MM.1S (cell line): ENCODE data around the gene SSC5D.

Experiments
- DNase-seq: peaks from one replicate; pipeline ENCODE4 v3.0.0-alpha.2; 2015
- H2AFZ ChIP-seq: fragments of 300-600 bp; sonication (generic); 2 replicates; pipeline ENCODE4 v1.6.0; 2016; ENCODE audit warnings: antibody characterized with exemption, low read length
- H3F3A ChIP-seq: fragments of 300-600 bp; sonication (generic); 2 replicates; pipeline ENCODE4 v1.6.1; 2016; ENCODE audit warnings: mild to moderate bottlenecking, antibody characterized with exemption, low read length, moderate library complexity, mixed read lengths; ENCODE audit not compliant: insufficient read depth
- H3K27ac ChIP-seq: fragments of 300-600 bp; sonication (generic); 2 replicates; pipeline ENCODE4 v1.5.1; 2016; ENCODE audit warnings: mild to moderate bottlenecking, low read length
- H3K27me3 ChIP-seq: fragments of 300-600 bp; sonication (generic); replicated peaks from 2 replicates; pipeline ENCODE4 v1.6.0; 2016; ENCODE audit warnings: low read length; ENCODE audit not compliant: insufficient read depth
- H3K36me3 ChIP-seq: fragments of 300-600 bp; sonication (generic); replicated peaks from 2 replicates; pipeline ENCODE4 v1.6.1; 2016; ENCODE audit warnings: mild to moderate bottlenecking, low read length, mixed read lengths; ENCODE audit not compliant: insufficient read depth
- H3K4me1 ChIP-seq: fragments of 300-600 bp; sonication (generic); 2 replicates; pipeline ENCODE4 v1.6.1; 2016; ENCODE audit warnings: low read length, mixed read lengths
- H3K4me2 ChIP-seq: fragments of 300-600 bp; sonication (generic); 2 replicates; pipeline ENCODE4 v1.6.0; 2016; ENCODE audit warnings: low read depth, low read length
- H3K4me3 ChIP-seq: fragments of 300-600 bp; sonication (generic); 2 replicates; pipeline ENCODE4 v1.5.1; 2016; ENCODE audit warnings: low read length, mixed read lengths
- H3K79me2 ChIP-seq: fragments of 300-600 bp; sonication (generic); 2 replicates; pipeline ENCODE4 v1.6.1; 2016; ENCODE audit warnings: mixed run types, low read length, mixed read lengths
- H3K9ac ChIP-seq: fragments of 300-600 bp; sonication (generic); 2 replicates; pipeline ENCODE4 v1.6.1; 2016; ENCODE audit warnings: low read length, mixed read lengths
- H3K9me2 ChIP-seq: fragments of 300-600 bp; sonication (generic); replicated peaks from 2 replicates; pipeline ENCODE4 v1.6.1; 2016; ENCODE audit warnings: mild to moderate bottlenecking, low read length, mixed read lengths; ENCODE audit not compliant: insufficient read depth
- H3K9me3 ChIP-seq: fragments of 300-600 bp; sonication (generic); replicated peaks from 2 replicates; pipeline ENCODE4 v1.6.1; 2016; ENCODE audit warnings: mild to moderate bottlenecking, low read length, mixed read lengths; ENCODE audit not compliant: insufficient read depth
- H4K20me1 ChIP-seq: fragments of 300-600 bp; sonication (generic); 2 replicates; pipeline ENCODE4 v1.6.1; 2016; ENCODE audit warnings: mild to moderate bottlenecking, low read length, moderate library complexity, mixed read lengths; ENCODE audit not compliant: insufficient read depth
- EZH2 ChIP-seq: fragments of 300-600 bp; sonication (generic); optimal IDR thresholded peaks from 2 replicates; pipeline ENCODE3; 2017; ENCODE audit warnings: low read depth, mild to moderate bottlenecking, antibody characterized with exemption, low read length, mixed read lengths
- EZH2phosphoT487 ChIP-seq: fragments of 300-600 bp; sonication (generic); IDR thresholded peaks from 2 replicates; pipeline ENCODE4 v1.6.1; 2018; ENCODE audit warnings: antibody characterized with exemption, low read length
- TF ChIP-seq, protein P1 (sequence below): fragments of 300-600 bp; sonication (generic); IDR thresholded peaks from 2 replicates; pipeline ENCODE4 v1.5.1; 2016; ENCODE audit warnings: antibody characterized with exemption, low read length, mixed read lengths

SSC5D gene

DNA sequence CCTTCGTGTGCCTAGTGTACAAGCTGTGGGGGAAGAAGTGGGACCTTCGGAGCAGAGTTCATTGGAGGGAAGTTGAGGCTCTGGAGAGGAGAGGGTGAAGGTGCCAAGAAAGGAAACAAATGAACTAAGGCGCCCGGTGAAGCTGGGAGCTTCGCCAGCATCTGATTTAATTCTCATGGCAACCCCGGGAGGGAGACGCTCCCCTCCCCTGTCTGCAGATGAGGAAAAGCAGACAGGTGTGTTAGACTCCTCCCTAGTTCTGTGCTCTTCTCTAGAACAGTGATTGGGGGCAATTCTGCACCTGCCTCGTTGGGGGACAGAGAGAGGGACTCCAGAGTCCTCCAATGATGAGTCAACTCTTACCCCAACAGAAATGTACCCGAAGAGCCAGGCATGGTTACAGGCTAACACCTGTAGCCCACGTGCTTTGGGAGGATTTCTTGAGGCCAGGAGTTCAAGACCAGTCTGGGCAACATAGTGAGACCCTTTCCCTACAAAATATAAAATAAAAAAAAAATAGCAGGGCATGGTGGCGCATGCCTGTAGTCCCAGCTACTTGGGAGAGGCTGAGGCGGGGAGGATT lies 4.2 kb downstream of the SSC5D start:
- Histone ChIP-seq H3K9me3 (no peaks in the 10 kb centered on the region), H3K79me2 (no peaks in the 10 kb centered on the region), H3K27ac (no peak overlapping the region), H3F3A (no peaks in the 10 kb centered on the region), H2AFZ (no peak overlapping the region), H3K9ac (no peak overlapping the region), H3K9me2 (no peaks in the 10 kb centered on the region), H3K4me3 (no peak overlapping the region), H3K4me1 (no peaks in the 10 kb centered on the region), H4K20me1 (no peaks in the 10 kb centered on the region), H3K27me3 (peaks cover 93% of the 10 kb centered on the region), H3K4me2 (no peak overlapping the region), H3K36me3 (no peaks in the 10 kb centered on the region)
- TF ChIP-seq EZH2phosphoT487 (no peak), EZH2 (no peak)
- TF ChIP-seq, protein P1, sequence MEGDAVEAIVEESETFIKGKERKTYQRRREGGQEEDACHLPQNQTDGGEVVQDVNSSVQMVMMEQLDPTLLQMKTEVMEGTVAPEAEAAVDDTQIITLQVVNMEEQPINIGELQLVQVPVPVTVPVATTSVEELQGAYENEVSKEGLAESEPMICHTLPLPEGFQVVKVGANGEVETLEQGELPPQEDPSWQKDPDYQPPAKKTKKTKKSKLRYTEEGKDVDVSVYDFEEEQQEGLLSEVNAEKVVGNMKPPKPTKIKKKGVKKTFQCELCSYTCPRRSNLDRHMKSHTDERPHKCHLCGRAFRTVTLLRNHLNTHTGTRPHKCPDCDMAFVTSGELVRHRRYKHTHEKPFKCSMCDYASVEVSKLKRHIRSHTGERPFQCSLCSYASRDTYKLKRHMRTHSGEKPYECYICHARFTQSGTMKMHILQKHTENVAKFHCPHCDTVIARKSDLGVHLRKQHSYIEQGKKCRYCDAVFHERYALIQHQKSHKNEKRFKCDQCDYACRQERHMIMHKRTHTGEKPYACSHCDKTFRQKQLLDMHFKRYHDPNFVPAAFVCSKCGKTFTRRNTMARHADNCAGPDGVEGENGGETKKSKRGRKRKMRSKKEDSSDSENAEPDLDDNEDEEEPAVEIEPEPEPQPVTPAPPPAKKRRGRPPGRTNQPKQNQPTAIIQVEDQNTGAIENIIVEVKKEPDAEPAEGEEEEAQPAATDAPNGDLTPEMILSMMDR = no peak
- DNase-seq = no peak

DNA sequence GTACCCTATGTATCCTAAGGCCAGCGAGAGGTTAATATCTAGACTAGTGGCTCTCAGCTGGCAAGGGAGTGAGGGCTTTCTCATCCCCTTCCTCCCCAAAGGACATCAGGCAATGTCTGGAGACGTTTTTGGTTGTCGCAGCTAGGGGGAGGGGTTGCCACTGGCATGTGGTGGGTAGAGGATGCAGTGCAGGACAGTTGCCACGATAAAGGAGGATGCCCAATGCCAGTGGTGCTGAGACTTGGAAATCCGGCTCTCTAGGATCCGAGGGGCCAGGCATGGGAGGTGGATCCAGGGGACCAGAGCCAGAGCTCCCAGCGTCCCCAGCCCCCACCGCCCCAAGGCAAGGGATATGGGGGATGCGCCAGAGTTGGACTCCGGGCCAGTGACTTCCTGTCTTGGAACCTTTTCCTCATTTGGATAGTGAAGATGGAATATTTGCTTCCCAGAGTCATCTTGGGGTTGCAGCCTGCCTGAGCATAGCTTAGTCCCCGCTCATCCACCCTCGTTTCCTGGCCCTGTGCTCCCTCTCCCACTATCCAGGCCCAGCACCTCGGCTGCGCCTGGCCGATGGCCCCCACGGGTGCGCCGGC lies 4.9 kb downstream of the SSC5D start:
- H3K4me2 ChIP-seq = no peak overlapping the region
- no peaks in the 10 kb centered on the region for H3K79me2 ChIP-seq
- H3K36me3 ChIP-seq = no peaks in the 10 kb centered on the region
- no peaks in the 10 kb centered on the region for H3F3A ChIP-seq
- no peak for TF ChIP-seq EZH2phosphoT487
- H3K9me3 ChIP-seq = no peaks in the 10 kb centered on the region
- H4K20me1 ChIP-seq = no peaks in the 10 kb centered on the region
- no peak overlapping the region for H3K9ac ChIP-seq
- no peak overlapping the region for H3K4me3 ChIP-seq
- DNase-seq = no peak
- H3K27me3 ChIP-seq = peaks cover 95% of the 10 kb centered on the region
- no peak overlapping the region for H3K27ac ChIP-seq
- H3K4me1 ChIP-seq = no peaks in the 10 kb centered on the region
- H2AFZ ChIP-seq = no peak overlapping the region
- H3K9me2 ChIP-seq = no peaks in the 10 kb centered on the region

- Histone ChIP-seq H3K9ac (no peak overlapping the region), H3K27me3 (peaks cover 96% of the 10 kb centered on the region), H3K4me1 (no peaks in the 10 kb centered on the region), H3K9me2 (no peaks in the 10 kb centered on the region), H3F3A (no peaks in the 10 kb centered on the region), H3K4me3 (no peak overlapping the region), H3K9me3 (no peaks in the 10 kb centered on the region), H3K27ac (no peak overlapping the region), H3K79me2 (no peaks in the 10 kb centered on the region), H4K20me1 (no peaks in the 10 kb centered on the region), H3K4me2 (no peak overlapping the region), H3K36me3 (no peaks in the 10 kb centered on the region), H2AFZ (no peak overlapping the region)
- no peak for DNase-seq
- TF ChIP-seq EZH2 (no peak), EZH2phosphoT487 (no peak)
Measured at GRCh38 chr19:55493645-55494171, 5.5 kb downstream of the SSC5D start.

- Histone ChIP-seq H3K9me2 (no peaks in the 10 kb centered on the region), H3F3A (no peaks in the 10 kb centered on the region), H3K27me3 (peaks cover 98% of the 10 kb centered on the region), H3K4me3 (no peak overlapping the region), H4K20me1 (no peaks in the 10 kb centered on the region), H3K79me2 (no peaks in the 10 kb centered on the region), H3K4me1 (no peaks in the 10 kb centered on the region), H3K9ac (no peak overlapping the region), H3K4me2 (no peak overlapping the region), H3K9me3 (no peaks in the 10 kb centered on the region), H3K27ac (no peak overlapping the region), H3K36me3 (no peaks in the 10 kb centered on the region), H2AFZ (no peak overlapping the region)
- TF ChIP-seq EZH2phosphoT487 = no peak
- no peak for TF ChIP-seq EZH2
- TF ChIP-seq, protein P1 = no peak
- DNase-seq = no peak
Measured at GRCh38 chr19:55494172-55494761, 6.0 kb downstream of the SSC5D start.
